ENCODE data around the gene SKAP1.
"Not testable (repeated sequence)": the region's sequence is repeated elsewhere in the genome, so short reads cannot be mapped to it uniquely, and the experiment has no call there.

SKAP1 gene

GRCh38 chr17:48368352-48368908, 61.6 kb downstream of the SKAP1 start:
- DNase-seq, result no peak

- no peak for DNase-seq
Measured at GRCh38 chr17:48363161-48363560, 66.9 kb downstream of the SKAP1 start.

GRCh38 chr17:48360861-48361633, 69.0 kb downstream of the SKAP1 start:
- not testable (repeated sequence) for DNase-seq

GRCh38 chr17:48357779-48358602, 72.0 kb downstream of the SKAP1 start:
- no peak for DNase-seq

GRCh38 chr17:48356866-48357265, 73.1 kb downstream of the SKAP1 start:
- DNase-seq, result no peak

- no peak for DNase-seq
Measured at GRCh38 chr17:48352630-48353029, 77.4 kb downstream of the SKAP1 start.

GRCh38 chr17:48351911-48352332, 78.1 kb downstream of the SKAP1 start:
- DNase-seq, result no peak

- no peak for DNase-seq
Measured at GRCh38 chr17:48348352-48348751, 81.7 kb downstream of the SKAP1 start.

- no peak for DNase-seq
Measured at GRCh38 chr17:48347177-48347576, 82.8 kb downstream of the SKAP1 start.

GRCh38 chr17:48344251-48344650, 85.8 kb downstream of the SKAP1 start:
- no peak for DNase-seq

- DNase-seq, result no peak
Measured at GRCh38 chr17:48340916-48341315, 89.1 kb downstream of the SKAP1 start.

- DNase-seq, result no peak
Measured at GRCh38 chr17:48338720-48339119, 91.3 kb downstream of the SKAP1 start.

- not testable (repeated sequence) for DNase-seq
Measured at GRCh38 chr17:48337903-48338302, 92.1 kb downstream of the SKAP1 start.

GRCh38 chr17:48336986-48337385, 93.0 kb downstream of the SKAP1 start:
- DNase-seq, result no peak

- DNase-seq, result no peak
Measured at GRCh38 chr17:48335858-48336500, 94.0 kb downstream of the SKAP1 start.

- no peak for DNase-seq
Measured at GRCh38 chr17:48335146-48335784, 94.7 kb downstream of the SKAP1 start.

- DNase-seq, result no peak
Measured at GRCh38 chr17:48333034-48333530, 96.9 kb downstream of the SKAP1 start.

- no peak for DNase-seq
Measured at GRCh38 chr17:48330887-48331286, 99.1 kb downstream of the SKAP1 start.

GRCh38 chr17:48330421-48330820, 99.6 kb downstream of the SKAP1 start:
- no peak for DNase-seq

GRCh38 chr17:48328457-48328856, 101.6 kb downstream of the SKAP1 start:
- DNase-seq, result no peak

GRCh38 chr17:48326310-48326709, 103.7 kb downstream of the SKAP1 start:
- DNase-seq, result no peak

GRCh38 chr17:48322060-48322459, 108.0 kb downstream of the SKAP1 start:
- no peak for DNase-seq

GRCh38 chr17:48317732-48318131, 112.3 kb downstream of the SKAP1 start:
- no peak for DNase-seq

Data from activated CD4-positive, alpha-beta T cell treated with anti-CD3 and anti-CD28 coated beads, Interleukin-2, amount 50 U/mL, for 48 hours (primary cell).